Islet of Langerhans (tissue), 1 donor: ENCODE results near the gene RNASE7.

Experiments used
- FAIRE-seq: peaks from one replicate; lab custom pipeline; 2011; peaks lifted over from hg19 to GRCh38; lab: Jason Lieb, UNC

Gene RNASE7

GRCh38 chr14:21043974-21044618 is 1.9 kb downstream of the RNASE7 start:
- no peak for FAIRE-seq

GRCh38 chr14:21047378-21047781 is 5.2 kb downstream of the RNASE7 start:
- FAIRE-seq: no peak

- no peak for FAIRE-seq
Measured at GRCh38 chr14:21048638-21049037, 6.5 kb downstream of the RNASE7 start.

GRCh38 chr14:21049271-21049673 is 7.1 kb downstream of the RNASE7 start:
- no peak for FAIRE-seq

- FAIRE-seq: no peak
Measured at GRCh38 chr14:21050597-21050996, 8.4 kb downstream of the RNASE7 start.

GRCh38 chr14:21053184-21054122 is 11.3 kb downstream of the RNASE7 start:
- FAIRE-seq: no peak

GRCh38 chr14:21054123-21054767 is 12.1 kb downstream of the RNASE7 start:
- FAIRE-seq: no peak

GRCh38 chr14:21054768-21055145 is 12.6 kb downstream of the RNASE7 start:
- FAIRE-seq: no peak

GRCh38 chr14:21055432-21056117 is 13.4 kb downstream of the RNASE7 start:
- FAIRE-seq: no peak

GRCh38 chr14:21056520-21057163 is 14.5 kb downstream of the RNASE7 start:
- FAIRE-seq: no peak

- no peak for FAIRE-seq
Measured at GRCh38 chr14:21057803-21058675, 15.9 kb downstream of the RNASE7 start, which contains the start of gene RNASE8. Gene RNASE8, plus strand, starts transcription at chr14:21057822. Its CDS starts 71 bp downstream, at chr14:21057893.

GRCh38 chr14:21058903-21059302 is 16.7 kb downstream of the RNASE7 start:
- FAIRE-seq: no peak

GRCh38 chr14:21059842-21060613 is 17.9 kb downstream of the RNASE7 start:
- no peak for FAIRE-seq

GRCh38 chr14:21060614-21061346 is 18.6 kb downstream of the RNASE7 start:
- no peak for FAIRE-seq

GRCh38 chr14:21061347-21061668 is 19.1 kb downstream of the RNASE7 start:
- FAIRE-seq: no peak

GRCh38 chr14:21063479-21063878 is 21.3 kb downstream of the RNASE7 start:
- FAIRE-seq: no peak

- no peak for FAIRE-seq
Measured at GRCh38 chr14:21066882-21067502, 24.8 kb downstream of the RNASE7 start.

- FAIRE-seq: no peak
Measured at GRCh38 chr14:21068521-21069387, 26.6 kb downstream of the RNASE7 start.
